ENCODE data around the gene FHAD1.

DNA sequence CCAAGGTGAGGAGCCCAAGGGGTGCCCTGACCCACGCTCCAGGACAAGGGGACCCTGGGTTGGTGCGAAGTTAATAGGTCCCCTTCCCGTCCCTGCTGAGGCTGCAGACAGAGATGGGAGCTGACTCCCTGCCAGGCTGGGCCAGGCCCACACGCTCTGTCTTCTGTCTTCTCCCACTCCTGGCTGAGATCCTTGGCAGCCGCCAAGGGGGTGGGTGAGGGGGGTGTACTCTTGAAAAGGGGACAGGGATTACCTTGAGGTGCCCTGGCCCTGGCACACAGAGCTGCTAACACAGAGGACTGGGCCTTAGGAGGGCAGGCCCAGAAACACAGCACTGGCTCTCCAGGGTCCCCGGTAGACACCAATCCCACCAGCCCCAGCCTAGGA, 180.2 kb downstream of the FHAD1 start:
- no peak for TF ChIP-seq POLR2A (IDR thresholded peaks at IDR 0.05)
- no peak for TF ChIP-seq CTCF (IDR thresholded peaks at IDR 0.05)
